LNCAP (cell line): ENCODE results near the gene PLXNC1.
A peak's percentile ranks its signal among the peaks of the same experiment; 100 is the strongest.

Source experiments
- TF ChIP-seq, protein P1 (sequence below): fragments of 450-650 bp; IDR thresholded peaks from 2 replicates; pipeline ENCODE4 v1.5.1; 2017; ENCODE audit warnings: mild to moderate bottlenecking

Gene PLXNC1

DNA sequence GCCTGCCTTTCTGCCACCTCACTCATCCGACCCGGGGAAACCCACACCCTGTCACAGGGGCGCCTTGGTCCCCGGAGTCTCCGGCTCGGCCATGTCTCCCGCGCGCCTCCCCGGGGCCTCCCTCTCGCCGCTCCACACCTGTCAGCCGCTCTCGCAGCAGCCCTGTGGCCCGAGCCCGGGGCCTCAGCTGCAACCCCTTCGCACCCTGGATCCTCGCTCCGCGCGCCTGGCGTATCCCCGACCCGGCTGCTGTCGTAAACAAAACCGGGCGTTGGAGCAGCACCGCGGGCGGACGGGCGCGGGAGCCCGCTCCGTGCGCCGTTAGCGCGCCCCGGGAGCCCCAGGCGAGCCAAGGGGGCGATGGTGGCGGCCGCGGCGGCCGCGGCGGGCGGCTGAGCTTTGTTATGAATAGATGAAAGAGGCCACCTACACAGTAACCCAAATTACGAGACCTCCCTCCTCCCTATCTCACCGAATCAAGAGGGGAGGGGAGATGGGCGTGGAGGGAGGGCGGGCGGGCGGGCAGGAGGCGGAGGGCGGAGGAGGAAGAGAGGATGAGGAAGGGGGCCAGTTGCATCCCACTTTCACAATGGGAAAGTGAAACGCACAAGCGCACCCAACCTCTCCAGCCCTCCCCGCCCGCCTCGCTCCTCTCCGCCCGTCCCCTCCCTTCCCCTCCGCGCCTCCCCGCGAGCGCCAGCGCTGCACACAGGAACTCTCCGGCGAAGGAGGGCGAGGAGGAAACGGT lies at the start of gene PLXNC1:
TSS of gene PLXNC1 (plus strand) at position 587 of the 748 bp plus-strand sequence. CDS start 395 bp downstream, outside the sequence.
- TF ChIP-seq, protein P1, sequence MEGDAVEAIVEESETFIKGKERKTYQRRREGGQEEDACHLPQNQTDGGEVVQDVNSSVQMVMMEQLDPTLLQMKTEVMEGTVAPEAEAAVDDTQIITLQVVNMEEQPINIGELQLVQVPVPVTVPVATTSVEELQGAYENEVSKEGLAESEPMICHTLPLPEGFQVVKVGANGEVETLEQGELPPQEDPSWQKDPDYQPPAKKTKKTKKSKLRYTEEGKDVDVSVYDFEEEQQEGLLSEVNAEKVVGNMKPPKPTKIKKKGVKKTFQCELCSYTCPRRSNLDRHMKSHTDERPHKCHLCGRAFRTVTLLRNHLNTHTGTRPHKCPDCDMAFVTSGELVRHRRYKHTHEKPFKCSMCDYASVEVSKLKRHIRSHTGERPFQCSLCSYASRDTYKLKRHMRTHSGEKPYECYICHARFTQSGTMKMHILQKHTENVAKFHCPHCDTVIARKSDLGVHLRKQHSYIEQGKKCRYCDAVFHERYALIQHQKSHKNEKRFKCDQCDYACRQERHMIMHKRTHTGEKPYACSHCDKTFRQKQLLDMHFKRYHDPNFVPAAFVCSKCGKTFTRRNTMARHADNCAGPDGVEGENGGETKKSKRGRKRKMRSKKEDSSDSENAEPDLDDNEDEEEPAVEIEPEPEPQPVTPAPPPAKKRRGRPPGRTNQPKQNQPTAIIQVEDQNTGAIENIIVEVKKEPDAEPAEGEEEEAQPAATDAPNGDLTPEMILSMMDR, result no peak

DNA sequence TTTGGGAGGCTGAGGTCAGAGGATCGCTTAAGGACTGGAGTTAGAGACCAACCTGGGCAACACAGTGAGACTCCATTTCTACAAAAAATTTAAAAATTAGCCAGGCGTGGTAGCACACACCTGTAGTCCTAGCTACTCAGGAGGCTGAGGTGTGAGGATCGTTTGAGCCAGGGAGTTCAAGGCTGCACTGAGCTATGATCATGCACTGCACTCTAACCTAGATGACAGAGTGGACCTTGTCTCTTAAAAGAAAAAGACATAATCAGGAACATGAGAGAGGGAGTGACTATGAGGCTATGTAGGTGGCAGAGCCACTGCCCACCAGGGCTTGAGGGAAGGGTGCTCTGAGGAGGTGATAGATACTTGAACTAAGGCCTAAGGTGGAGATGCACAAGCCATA lies 49.2 kb upstream of the PLXNC1 start:
- TF ChIP-seq, protein P1, result no peak

DNA sequence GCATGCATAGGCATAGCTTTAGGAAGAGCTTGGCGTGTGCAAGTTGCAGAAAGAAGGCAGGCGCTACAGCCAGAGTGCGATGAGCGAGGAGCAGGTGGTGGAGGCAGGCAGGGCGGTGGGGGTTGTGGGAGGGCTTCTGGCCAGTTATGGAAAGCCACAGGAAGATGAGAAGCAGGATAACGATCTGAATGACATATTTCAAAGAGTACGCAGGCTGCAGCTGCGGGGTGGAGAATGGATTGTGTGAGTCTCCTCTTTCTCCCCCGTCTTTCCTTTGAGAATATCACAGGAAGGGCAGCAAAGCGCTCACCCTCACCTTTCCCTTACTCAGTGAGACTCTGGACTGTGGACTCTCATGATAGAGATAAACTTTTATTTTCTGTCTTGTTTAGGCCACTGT lies 48.7 kb upstream of the PLXNC1 start:
- TF ChIP-seq, protein P1, result no peak

DNA sequence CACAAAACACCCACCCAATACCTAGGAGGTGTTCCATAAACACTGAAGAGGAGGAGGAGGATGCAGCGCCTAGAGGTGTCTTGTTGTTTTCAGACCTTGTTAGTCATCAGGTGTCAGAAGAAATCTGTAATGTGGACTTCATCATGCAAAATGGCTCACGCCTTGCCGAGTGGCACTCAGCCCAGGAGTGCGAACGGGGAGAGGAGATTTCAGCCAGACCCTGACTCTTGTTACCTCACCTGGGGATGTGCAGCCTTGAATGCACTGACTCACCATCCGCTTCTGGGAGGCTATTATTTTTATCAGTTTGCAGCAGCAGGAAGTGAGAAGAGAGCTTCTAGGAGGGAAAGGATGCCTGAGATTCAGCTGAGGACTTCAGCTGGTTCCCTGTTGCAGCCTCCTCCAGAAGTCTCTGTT lies 48.2 kb upstream of the PLXNC1 start:
- TF ChIP-seq, protein P1, result no peak

DNA sequence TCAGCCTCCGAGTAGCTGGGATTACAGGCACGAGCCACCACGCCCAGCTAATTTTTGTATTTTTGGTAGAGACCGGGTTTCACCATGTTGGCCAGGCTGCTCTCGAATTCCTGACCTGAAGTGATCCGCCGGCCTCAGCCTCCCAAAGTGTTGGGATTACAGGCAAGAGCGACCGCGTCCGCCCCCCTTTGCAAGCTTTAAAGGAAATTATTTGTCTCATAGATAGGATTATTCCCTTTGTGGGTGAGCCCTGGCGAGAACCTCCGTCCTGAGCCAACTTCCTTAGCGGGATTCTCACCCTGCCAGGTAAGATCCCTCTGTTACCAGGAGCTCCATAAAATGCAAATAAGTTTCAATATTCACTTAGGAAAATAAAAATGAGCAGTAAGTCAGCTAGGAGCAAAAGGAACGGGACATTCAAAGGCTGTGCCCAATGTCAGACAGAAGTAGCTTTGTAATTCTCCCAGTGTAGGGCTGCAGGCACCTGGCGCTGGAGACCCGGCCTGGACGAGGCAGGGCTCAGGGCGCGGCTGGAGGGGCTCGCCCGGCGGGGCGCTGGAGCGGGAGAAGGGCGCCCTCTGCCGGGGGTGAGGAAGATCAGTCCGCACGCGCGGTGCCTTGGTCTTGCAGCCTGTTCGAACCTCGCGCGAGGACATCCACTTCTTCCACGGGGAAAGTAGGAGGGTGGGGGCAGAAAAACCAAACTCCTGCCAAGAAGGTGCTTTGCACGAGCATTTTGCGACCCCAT lies 47.2 kb upstream of the PLXNC1 start:
- TF ChIP-seq, protein P1, result peak; percentile 83

DNA sequence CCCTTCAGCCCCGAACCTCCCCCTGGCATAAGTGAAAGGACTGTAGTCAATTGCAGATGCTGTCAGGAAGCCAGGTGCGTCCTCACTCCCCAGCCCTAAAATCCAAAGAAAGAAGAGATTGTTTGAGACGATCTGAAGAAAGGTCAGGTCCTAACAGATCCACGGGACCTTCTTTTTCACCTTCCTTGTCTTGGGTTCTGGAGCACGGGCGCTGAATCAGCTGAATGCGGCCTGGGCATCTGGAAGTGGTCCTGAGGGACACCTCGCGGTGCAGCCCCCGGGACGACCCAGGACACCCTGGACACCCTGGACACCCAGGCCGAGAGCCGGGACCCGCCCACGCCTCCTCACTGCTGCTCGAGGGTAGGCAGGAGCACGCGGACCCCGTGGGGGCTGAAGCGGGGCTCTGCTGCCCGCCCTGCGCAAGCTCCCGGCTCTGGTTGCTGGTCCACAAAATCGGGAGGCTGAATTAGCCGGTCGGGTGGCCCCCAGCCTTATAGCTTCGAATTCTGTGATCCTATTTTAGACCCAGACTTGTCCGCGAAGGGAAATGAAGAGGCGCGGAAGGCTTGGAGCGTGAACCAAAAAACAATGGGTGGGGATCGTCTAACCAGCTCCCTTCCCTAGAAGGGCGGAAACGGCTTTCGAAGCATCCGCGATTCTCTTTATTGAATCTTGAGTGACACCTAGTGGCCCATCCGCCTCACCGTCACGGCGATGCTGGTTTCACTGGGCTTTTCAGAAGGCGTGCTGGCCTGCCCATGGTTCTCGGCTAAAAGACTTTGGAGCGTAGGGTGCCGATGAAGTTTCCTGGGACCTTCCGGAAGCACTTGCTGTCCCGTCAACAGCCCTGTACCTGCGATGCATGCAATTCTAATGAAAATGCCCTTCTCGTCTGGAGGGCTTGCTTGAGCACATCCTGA lies 46.4 kb upstream of the PLXNC1 start:
- TF ChIP-seq, protein P1, result peak; percentile 80

DNA sequence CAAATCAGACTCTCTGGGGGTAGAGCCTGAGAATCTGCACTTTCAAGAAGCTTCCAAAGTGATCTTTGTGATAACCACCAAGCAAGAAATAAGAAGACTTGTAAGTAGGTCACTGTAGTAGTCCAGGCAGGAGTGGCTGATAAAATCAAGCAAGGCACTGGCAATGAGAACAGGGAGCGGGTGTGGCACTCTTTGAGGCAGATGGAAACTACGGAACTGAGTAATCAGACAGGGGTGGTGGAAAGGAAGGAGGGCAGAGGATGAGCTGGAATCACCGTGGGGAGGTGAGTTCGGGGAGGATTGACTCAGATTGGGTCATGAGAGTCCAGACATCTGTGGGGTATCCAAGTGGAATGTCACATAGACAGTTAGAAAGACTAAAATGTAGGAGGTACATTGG lies 44.4 kb upstream of the PLXNC1 start:
- TF ChIP-seq, protein P1, result no peak
